Natural killer cell (primary cell): ENCODE measurements around the gene SSH2. TPM values are rescaled to one million over a fixed set of nuclear protein-coding genes. Genes with fewer than 3 reads are reported as not detected.

Experiments used
- ATAC-seq, 3 donors: fragments of 150-1000 bp in 2 of 3; fragments of 200-7000 bp in 1 of 3; cut with Tn5 transposase; 1 replicate in 1 of 3; 2 replicates in 2 of 3; pipeline ENCODE4 v1.10.0; 2021; ENCODE audit warnings: mild to moderate bottlenecking in 2 of 3, moderate library complexity in 2 of 3
- DNase-seq, 2 donors: peaks; one replicate each; pipeline versions ENCODE4 v3.0.0 to v3.0.0-alpha.2; 2013 to 2021; ENCODE audit warnings: mixed read lengths in 1 of 2
- H3K27ac ChIP-seq: one replicate; pipeline ENCODE4 v1.5.1; 2013; ENCODE audit warnings: mild to moderate bottlenecking, low read length
- H3K27me3 ChIP-seq: one replicate; pipeline ENCODE4 v1.6.1; 2013; ENCODE audit warnings: low read length; ENCODE audit not compliant: control insufficient read depth, insufficient read depth
- H3K36me3 ChIP-seq: one replicate; pipeline ENCODE4 v1.6.1; 2013; ENCODE audit warnings: low read length; ENCODE audit not compliant: control insufficient read depth, insufficient read depth
- H3K4me1 ChIP-seq: one replicate; pipeline ENCODE4 v1.6.1; 2013; ENCODE audit warnings: low read length; ENCODE audit not compliant: control insufficient read depth, insufficient read depth
- H3K4me3 ChIP-seq: one replicate; pipeline ENCODE4 v1.5.1; 2013; ENCODE audit warnings: low read length
- H3K9me3 ChIP-seq: one replicate; pipeline ENCODE4 v1.6.1; 2013; ENCODE audit warnings: low read length; ENCODE audit not compliant: control insufficient read depth, insufficient read depth
- H3K27ac Mint-ChIP-seq, 2 donors: one replicate each; pipeline ENCODE4 v1.8.0; 2022; ENCODE audit warnings: mild to moderate bottlenecking in 2 of 2, mixed read lengths in 2 of 2, moderate library complexity in 1 of 2
- H3K27me3 Mint-ChIP-seq, 2 donors: one replicate each; pipeline ENCODE4 v1.8.0; 2022; ENCODE audit warnings: low read depth in 2 of 2, mixed read lengths in 2 of 2
- H3K36me3 Mint-ChIP-seq: one replicate; pipeline ENCODE4 v1.8.0; 2022; ENCODE audit warnings: mixed read lengths
- H3K4me1 Mint-ChIP-seq, 2 donors: one replicate each; pipeline ENCODE4 v1.8.0; 2022; ENCODE audit warnings: mixed read lengths in 2 of 2
- H3K4me3 Mint-ChIP-seq: one replicate; pipeline ENCODE4 v1.8.0; 2022; ENCODE audit warnings: mild to moderate bottlenecking, moderate library complexity, mixed read lengths
- H3K9me3 Mint-ChIP-seq, 2 donors: one replicate each; pipeline ENCODE4 v1.8.0; 2022; ENCODE audit warnings: mixed read lengths in 2 of 2
- WGBS: methylation state at CpG from one replicate; pipeline ENCODE4 v1.1.7; 2013; ENCODE audit warnings: missing lambda C conversion rate; ENCODE audit not compliant: insufficient coverage; 5-methylcytosine and 5-hydroxymethylcytosine counted together
- intact Hi-C: fragments of 100-400 bp; cut with micrococcal nuclease; formaldehyde crosslinking; loops from one replicate; pipeline ENCODE4 v1.14.2; 2022
- total RNA-seq, 4 donors: library from RNA; stranded (reverse); fragments of 120-200 nt in 1 of 4; gene quantifications; one replicate each; pipeline versions ENCODE4 v1.2.3 to v1.2.4, GENCODE V29; 2013 to 2022
- TF ChIP-seq, protein P1 (sequence below): fragments of 200-600 bp; IDR thresholded peaks from one replicate; pipeline ENCODE4 v1.8.0; 2022; ENCODE audit warnings: antibody characterized with exemption

The SSH2 gene
- total RNA-seq, 3 donors from 2014 or later (not counting 1 experiment from before 2014, with no cell fraction given), result 124 to 166 (median 144) TPM

GRCh38 chr17:29710891-29711418 lies 219.1 kb downstream of the SSH2 start:
- H3K27me3 Mint-ChIP-seq, result no peaks in the 10 kb centered on the region
- Histone ChIP-seq H3K27ac (no peak overlapping the region), H3K9me3 (no peaks in the 10 kb centered on the region), H3K36me3 (peaks cover 3% of the 10 kb centered on the region), H3K4me1 (peaks cover 29% of the 10 kb centered on the region), H3K4me3 (no peak overlapping the region), H3K27me3 (no peaks in the 10 kb centered on the region)
- H3K9me3 Mint-ChIP-seq, result no peaks in the 10 kb centered on the region
- intact Hi-C loops, result no loop called here
- H3K4me3 Mint-ChIP-seq, result no peak overlapping the region
- peak overlapping the region; percentile 77 to 92 for H3K27ac Mint-ChIP-seq
- DNase-seq (no peak), ATAC-seq (no peak)
- TF ChIP-seq, protein P1, sequence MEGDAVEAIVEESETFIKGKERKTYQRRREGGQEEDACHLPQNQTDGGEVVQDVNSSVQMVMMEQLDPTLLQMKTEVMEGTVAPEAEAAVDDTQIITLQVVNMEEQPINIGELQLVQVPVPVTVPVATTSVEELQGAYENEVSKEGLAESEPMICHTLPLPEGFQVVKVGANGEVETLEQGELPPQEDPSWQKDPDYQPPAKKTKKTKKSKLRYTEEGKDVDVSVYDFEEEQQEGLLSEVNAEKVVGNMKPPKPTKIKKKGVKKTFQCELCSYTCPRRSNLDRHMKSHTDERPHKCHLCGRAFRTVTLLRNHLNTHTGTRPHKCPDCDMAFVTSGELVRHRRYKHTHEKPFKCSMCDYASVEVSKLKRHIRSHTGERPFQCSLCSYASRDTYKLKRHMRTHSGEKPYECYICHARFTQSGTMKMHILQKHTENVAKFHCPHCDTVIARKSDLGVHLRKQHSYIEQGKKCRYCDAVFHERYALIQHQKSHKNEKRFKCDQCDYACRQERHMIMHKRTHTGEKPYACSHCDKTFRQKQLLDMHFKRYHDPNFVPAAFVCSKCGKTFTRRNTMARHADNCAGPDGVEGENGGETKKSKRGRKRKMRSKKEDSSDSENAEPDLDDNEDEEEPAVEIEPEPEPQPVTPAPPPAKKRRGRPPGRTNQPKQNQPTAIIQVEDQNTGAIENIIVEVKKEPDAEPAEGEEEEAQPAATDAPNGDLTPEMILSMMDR, result no peak
- WGBS, result over 99% methylated on average over 5 of the region's 5 CpGs
- peaks cover 65 to 66% of the 10 kb centered on the region in 2 donors for H3K4me1 Mint-ChIP-seq
- no peaks in the 10 kb centered on the region for H3K36me3 Mint-ChIP-seq

DNA sequence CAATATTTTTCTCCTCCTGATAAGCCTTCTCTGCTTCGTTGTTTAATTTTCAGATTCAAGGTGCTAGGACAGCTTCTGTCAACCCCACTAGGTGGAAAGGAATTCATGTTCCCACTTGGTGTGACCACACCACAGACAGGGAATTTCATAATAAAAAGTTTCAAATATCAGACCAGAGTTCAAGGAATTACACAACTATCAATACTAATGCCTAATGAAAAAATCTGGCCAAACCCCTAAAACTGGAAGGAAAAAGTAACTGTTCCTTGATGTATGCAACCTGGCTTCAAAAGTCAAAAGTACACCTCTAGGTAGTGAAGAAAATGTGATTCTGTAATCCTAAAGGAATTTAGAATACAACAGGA lies 219.5 kb downstream of the SSH2 start:
- no peaks in the 10 kb centered on the region for H3K36me3 Mint-ChIP-seq
- H3K27me3 Mint-ChIP-seq, result no peaks in the 10 kb centered on the region
- no peaks in the 10 kb centered on the region for H3K27me3 ChIP-seq
- intact Hi-C loops, result no loop called here
- peak overlapping the region; percentile 77 to 92 for H3K27ac Mint-ChIP-seq
- ATAC-seq (no peak), DNase-seq (no peak)
- H3K27ac ChIP-seq, result no peak overlapping the region
- WGBS, result 92% methylated on average over 1 of the region's 1 CpG
- no peak overlapping the region for H3K4me3 Mint-ChIP-seq
- peaks cover 65% of the 10 kb centered on the region in 2 donors for H3K4me1 Mint-ChIP-seq
- H3K4me3 ChIP-seq, result no peak overlapping the region
- TF ChIP-seq, protein P1, result no peak
- peaks cover 3% of the 10 kb centered on the region for H3K36me3 ChIP-seq
- H3K4me1 ChIP-seq, result peaks cover 33% of the 10 kb centered on the region
- H3K9me3 Mint-ChIP-seq, result no peaks in the 10 kb centered on the region
- no peaks in the 10 kb centered on the region for H3K9me3 ChIP-seq

DNA sequence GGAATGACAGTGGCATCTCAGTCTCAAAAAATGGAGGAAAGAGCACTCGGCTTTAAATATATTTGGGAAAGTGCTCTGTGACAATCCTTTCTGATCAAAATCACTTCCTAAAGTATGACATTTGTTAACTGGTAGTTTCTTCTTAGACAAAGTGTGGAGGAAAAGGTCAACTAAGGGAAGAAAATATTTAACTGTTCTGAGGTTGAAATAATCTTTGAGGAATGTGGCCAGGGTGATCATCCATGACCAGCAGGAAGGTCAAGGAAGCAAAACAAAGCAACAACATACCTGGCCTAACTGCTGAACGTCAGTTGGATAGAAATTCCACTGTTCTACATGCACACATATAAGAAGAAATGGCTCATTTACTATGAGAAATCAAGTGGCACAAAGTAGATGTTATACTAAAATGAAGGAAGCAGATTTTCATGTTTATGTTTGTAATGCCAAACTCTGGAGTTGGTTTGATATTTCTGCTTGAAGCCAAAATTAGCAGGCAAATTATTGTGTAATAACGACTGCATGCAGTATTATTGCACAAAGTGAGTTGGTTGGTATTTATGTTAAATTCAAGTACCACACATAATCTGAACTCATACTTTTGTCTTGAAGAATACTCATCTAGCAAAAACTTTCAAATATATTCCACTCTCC lies 220.0 kb downstream of the SSH2 start:
- ATAC-seq (no peak), DNase-seq (no peak)
- Histone ChIP-seq H3K9me3 (no peaks in the 10 kb centered on the region), H3K27me3 (no peaks in the 10 kb centered on the region), H3K27ac (no peak overlapping the region), H3K4me1 (peaks cover 33% of the 10 kb centered on the region), H3K36me3 (peaks cover 3% of the 10 kb centered on the region), H3K4me3 (no peak overlapping the region)
- TF ChIP-seq, protein P1, result no peak
- H3K4me1 Mint-ChIP-seq, result peaks cover 66% of the 10 kb centered on the region in 2 donors
- no peaks in the 10 kb centered on the region for H3K9me3 Mint-ChIP-seq
- 100% methylated on average over 1 of the region's 3 CpGs for WGBS
- no peaks in the 10 kb centered on the region for H3K27me3 Mint-ChIP-seq
- no peaks in the 10 kb centered on the region for H3K36me3 Mint-ChIP-seq
- intact Hi-C loops, result loop anchor here (5.0 kb wide), 1 partner anchor 32 kb away; no protein-coding TSS in a partner anchor
- H3K4me3 Mint-ChIP-seq, result no peak overlapping the region
- peak overlapping the region; percentile 77 to 92 for H3K27ac Mint-ChIP-seq

- Mint-ChIP-seq H3K36me3 (peaks cover 8% of the 10 kb centered on the region), H3K27ac (peak overlapping the region; percentile 92), H3K9me3 (no peaks in the 10 kb centered on the region), H3K27me3 (no peaks in the 10 kb centered on the region), H3K4me1 (peaks cover 57 to 60% of the 10 kb centered on the region in 2 donors), H3K4me3 (peak overlapping the region; percentile 93)
- H3K36me3 ChIP-seq, result peaks cover 6% of the 10 kb centered on the region
- TF ChIP-seq, protein P1, result no peak
- H3K9me3 ChIP-seq, result no peaks in the 10 kb centered on the region
- peak overlapping the region; percentile 83 for H3K27ac ChIP-seq
- H3K4me1 ChIP-seq, result peaks cover 35% of the 10 kb centered on the region
- DNase-seq (no peak), ATAC-seq (no peak)
- H3K27me3 ChIP-seq, result no peaks in the 10 kb centered on the region
- intact Hi-C loops, result loop anchor here (5.0 kb wide), 1 partner anchor 35 kb away; no protein-coding TSS in a partner anchor
- H3K4me3 ChIP-seq, result peak overlapping the region; percentile 17
These were observed 222.8 kb downstream of the SSH2 start for GRCh38 chr17:29707212-29707571.
